ENCODE data around the gene FAM200C. TPM values are rescaled to one million over a fixed set of nuclear protein-coding genes. Genes with fewer than 3 reads are reported as not detected.

The FAM200C gene
- total and polyA plus RNA-seq, 2 of the 13 experiments (the other 11 are each of a cell fraction or from before 2014, with no cell fraction given) = 3.2 to 4.7 TPM

GRCh38 chr5:160421625-160422258, 21.9 kb upstream of the FAM200C start, which contains the start of gene PTTG1 (continued):
- TF ChIP-seq ZNF569 (CRISPR knock-in tag; IDR thresholded peaks at IDR 0.05; ENCODE audit: borderline replicate concordance) (no peak), ZFX (CRISPR knock-in tag; IDR thresholded peaks at IDR 0.05; ENCODE audit: low read depth) (peak; percentile 62; the same call in 1 of the 2 replicates), ZBTB49 (CRISPR knock-in tag; IDR thresholded peaks at IDR 0.05; ENCODE audit: borderline replicate concordance) (no peak), ZNF274 (CRISPR knock-in tag; IDR thresholded peaks at IDR 0.05) (0 out of 2 replicates have a peak, but pooled peaks have one; percentile 45), ZSCAN29 (CRISPR knock-in tag; conservative IDR thresholded peaks at IDR 0.05) (no peak), POLR2G (IDR thresholded peaks at IDR 0.05; ENCODE audit: low read depth, low read length) (peak; percentile 85), ELF3 (CRISPR knock-in tag; IDR thresholded peaks at IDR 0.05) (0 out of 2 replicates have a peak, but pooled peaks have one; percentile 18), DRAP1 (CRISPR knock-in tag; IDR thresholded peaks at IDR 0.05) (peak; percentile 93), HMG20B (CRISPR knock-in tag; conservative IDR thresholded peaks at IDR 0.05) (no peak), NAIF1 (CRISPR knock-in tag; IDR thresholded peaks at IDR 0.05; ENCODE audit: borderline replicate concordance) (no peak), KAT8 (CRISPR knock-in tag; IDR thresholded peaks at IDR 0.05) (peak; percentile 39; the same call in 1 of the 2 replicates), SNAI1 (CRISPR knock-in tag; IDR thresholded peaks at IDR 0.05; ENCODE audit: borderline replicate concordance) (no peak), ZMYM4 (CRISPR knock-in tag; IDR thresholded peaks at IDR 0.05) (peak; percentile 74)
- TF ChIP-seq, protein P1, sequence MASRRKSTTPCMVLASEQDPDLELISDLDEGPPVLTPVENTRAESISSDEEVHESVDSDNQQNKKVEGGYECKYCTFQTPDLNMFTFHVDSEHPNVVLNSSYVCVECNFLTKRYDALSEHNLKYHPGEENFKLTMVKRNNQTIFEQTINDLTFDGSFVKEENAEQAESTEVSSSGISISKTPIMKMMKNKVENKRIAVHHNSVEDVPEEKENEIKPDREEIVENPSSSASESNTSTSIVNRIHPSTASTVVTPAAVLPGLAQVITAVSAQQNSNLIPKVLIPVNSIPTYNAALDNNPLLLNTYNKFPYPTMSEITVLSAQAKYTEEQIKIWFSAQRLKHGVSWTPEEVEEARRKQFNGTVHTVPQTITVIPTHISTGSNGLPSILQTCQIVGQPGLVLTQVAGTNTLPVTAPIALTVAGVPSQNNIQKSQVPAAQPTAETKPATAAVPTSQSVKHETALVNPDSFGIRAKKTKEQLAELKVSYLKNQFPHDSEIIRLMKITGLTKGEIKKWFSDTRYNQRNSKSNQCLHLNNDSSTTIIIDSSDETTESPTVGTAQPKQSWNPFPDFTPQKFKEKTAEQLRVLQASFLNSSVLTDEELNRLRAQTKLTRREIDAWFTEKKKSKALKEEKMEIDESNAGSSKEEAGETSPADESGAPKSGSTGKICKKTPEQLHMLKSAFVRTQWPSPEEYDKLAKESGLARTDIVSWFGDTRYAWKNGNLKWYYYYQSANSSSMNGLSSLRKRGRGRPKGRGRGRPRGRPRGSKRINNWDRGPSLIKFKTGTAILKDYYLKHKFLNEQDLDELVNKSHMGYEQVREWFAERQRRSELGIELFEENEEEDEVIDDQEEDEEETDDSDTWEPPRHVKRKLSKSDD (CRISPR knock-in tag; IDR thresholded peaks at IDR 0.05; ENCODE audit: low read depth) = 0 out of 2 replicates have a peak, but pooled peaks have one; percentile 51
- TF ChIP-seq, protein P2, sequence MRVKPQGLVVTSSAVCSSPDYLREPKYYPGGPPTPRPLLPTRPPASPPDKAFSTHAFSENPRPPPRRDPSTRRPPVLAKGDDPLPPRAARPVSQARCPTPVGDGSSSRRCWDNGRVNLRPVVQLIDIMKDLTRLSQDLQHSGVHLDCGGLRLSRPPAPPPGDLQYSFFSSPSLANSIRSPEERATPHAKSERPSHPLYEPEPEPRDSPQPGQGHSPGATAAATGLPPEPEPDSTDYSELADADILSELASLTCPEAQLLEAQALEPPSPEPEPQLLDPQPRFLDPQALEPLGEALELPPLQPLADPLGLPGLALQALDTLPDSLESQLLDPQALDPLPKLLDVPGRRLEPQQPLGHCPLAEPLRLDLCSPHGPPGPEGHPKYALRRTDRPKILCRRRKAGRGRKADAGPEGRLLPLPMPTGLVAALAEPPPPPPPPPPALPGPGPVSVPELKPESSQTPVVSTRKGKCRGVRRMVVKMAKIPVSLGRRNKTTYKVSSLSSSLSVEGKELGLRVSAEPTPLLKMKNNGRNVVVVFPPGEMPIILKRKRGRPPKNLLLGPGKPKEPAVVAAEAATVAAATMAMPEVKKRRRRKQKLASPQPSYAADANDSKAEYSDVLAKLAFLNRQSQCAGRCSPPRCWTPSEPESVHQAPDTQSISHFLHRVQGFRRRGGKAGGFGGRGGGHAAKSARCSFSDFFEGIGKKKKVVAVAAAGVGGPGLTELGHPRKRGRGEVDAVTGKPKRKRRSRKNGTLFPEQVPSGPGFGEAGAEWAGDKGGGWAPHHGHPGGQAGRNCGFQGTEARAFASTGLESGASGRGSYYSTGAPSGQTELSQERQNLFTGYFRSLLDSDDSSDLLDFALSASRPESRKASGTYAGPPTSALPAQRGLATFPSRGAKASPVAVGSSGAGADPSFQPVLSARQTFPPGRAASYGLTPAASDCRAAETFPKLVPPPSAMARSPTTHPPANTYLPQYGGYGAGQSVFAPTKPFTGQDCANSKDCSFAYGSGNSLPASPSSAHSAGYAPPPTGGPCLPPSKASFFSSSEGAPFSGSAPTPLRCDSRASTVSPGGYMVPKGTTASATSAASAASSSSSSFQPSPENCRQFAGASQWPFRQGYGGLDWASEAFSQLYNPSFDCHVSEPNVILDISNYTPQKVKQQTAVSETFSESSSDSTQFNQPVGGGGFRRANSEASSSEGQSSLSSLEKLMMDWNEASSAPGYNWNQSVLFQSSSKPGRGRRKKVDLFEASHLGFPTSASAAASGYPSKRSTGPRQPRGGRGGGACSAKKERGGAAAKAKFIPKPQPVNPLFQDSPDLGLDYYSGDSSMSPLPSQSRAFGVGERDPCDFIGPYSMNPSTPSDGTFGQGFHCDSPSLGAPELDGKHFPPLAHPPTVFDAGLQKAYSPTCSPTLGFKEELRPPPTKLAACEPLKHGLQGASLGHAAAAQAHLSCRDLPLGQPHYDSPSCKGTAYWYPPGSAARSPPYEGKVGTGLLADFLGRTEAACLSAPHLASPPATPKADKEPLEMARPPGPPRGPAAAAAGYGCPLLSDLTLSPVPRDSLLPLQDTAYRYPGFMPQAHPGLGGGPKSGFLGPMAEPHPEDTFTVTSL (CRISPR knock-in tag; IDR thresholded peaks at IDR 0.05; ENCODE audit: borderline replicate concordance) = no peak
- TF ChIP-seq, protein P3, sequence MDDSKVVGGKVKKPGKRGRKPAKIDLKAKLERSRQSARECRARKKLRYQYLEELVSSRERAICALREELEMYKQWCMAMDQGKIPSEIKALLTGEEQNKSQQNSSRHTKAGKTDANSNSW (CRISPR knock-in tag; IDR thresholded peaks at IDR 0.05; ENCODE audit: borderline replicate concordance) = no peak

All from HepG2 (cell line).